Endothelial cell of umbilical vein (primary cell): ENCODE data around the gene PIEZO2.

Experiments
- EZH2 ChIP-seq: IDR thresholded peaks from 2 replicates; pipeline ENCODE4 v1.6.1; 2012; ENCODE audit warnings: borderline replicate concordance, low read depth, mild to moderate bottlenecking, moderate library complexity, low read length, inconsistent platforms; ENCODE audit not compliant: severe bottlenecking
- FOS ChIP-seq: IDR thresholded peaks from 2 replicates; pipeline ENCODE4 v1.6.1; 2011; ENCODE audit warnings: mild to moderate bottlenecking, low read length, moderate library complexity, borderline replicate concordance; ENCODE audit not compliant: insufficient read depth
- GATA2 ChIP-seq: IDR thresholded peaks from 2 replicates; pipeline ENCODE4 v1.7.0; 2011; ENCODE audit warnings: low read depth, mild to moderate bottlenecking, moderate library complexity, mixed read lengths, low read length; ENCODE audit not compliant: insufficient read length, insufficient read depth
- JUN ChIP-seq: IDR thresholded peaks from 2 replicates; pipeline ENCODE4 v1.6.1; 2011; ENCODE audit warnings: borderline replicate concordance, low read depth; ENCODE audit not compliant: insufficient read length, insufficient read depth
- MYC ChIP-seq: IDR thresholded peaks from one replicate; pipeline ENCODE4 v1.6.1; 2011; ENCODE audit warnings: mild to moderate bottlenecking, low read depth, low read length
- POLR2A ChIP-seq: IDR thresholded peaks from 2 replicates; pipeline ENCODE4 v1.6.1; 2012; ENCODE audit warnings: low read depth, mild to moderate bottlenecking, control low read depth, low read length
- POLR2AphosphoS5 ChIP-seq: IDR thresholded peaks from 2 replicates; pipeline ENCODE4 v1.6.1; 2012; ENCODE audit warnings: low read depth, mild to moderate bottlenecking, control low read depth, low read length, moderate library complexity; ENCODE audit not compliant: insufficient read depth
- TF ChIP-seq, protein P1 (sequence below), 2 donors: IDR thresholded peaks; 1 replicate in 1 of 2; 2 replicates in 1 of 2; pipeline ENCODE4 v1.5.1; 2011; ENCODE audit warnings: low read length in 2 of 2, mild to moderate bottlenecking in 2 of 2, moderate library complexity in 2 of 2, control low read depth in 1 of 2, inconsistent platforms in 1 of 2, low read depth in 1 of 2; ENCODE audit not compliant: insufficient read depth in 1 of 2; ENCODE audit errors: extremely low read depth in 1 of 2
- TF ChIP-seq, protein P2 (sequence below): IDR thresholded peaks from 2 replicates; pipeline ENCODE4 v1.6.1; 2011; ENCODE audit not compliant: insufficient read depth, insufficient read length

DNA sequence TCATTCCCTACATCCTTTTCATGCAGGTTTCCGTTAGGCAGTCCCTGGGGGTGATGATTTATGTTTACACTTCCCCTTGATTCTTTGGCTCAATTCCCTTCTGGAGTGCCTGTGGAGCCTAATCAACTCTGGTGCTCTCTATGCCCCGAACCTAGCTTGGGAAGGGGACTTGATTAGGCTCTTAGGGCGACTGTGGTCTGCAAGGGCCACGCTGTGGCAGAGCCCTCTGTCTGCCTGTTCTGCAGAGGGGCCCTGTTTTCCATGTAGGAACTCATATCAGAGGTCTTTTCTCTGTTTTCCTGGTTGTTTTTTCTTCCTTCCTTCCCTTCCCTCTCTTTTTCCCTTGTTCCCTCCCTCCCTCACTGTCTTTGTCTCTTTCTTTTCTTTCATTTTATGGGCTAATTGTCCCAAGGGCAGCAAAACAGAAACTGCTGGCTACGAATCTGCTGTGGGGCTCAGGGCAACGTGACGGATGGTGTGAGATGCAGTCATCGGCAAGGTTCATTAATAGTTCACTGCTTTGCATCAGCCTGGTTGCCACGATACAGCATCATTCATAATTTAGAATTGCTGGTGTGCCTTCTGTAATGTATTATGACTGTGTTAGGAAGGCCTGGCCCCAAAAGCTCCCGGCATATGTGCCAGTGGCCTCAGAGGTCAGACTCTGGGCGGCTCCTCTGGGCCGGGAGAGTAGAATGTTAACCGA is 489.0 kb downstream of the PIEZO2 start:
- TF ChIP-seq, protein P1, sequence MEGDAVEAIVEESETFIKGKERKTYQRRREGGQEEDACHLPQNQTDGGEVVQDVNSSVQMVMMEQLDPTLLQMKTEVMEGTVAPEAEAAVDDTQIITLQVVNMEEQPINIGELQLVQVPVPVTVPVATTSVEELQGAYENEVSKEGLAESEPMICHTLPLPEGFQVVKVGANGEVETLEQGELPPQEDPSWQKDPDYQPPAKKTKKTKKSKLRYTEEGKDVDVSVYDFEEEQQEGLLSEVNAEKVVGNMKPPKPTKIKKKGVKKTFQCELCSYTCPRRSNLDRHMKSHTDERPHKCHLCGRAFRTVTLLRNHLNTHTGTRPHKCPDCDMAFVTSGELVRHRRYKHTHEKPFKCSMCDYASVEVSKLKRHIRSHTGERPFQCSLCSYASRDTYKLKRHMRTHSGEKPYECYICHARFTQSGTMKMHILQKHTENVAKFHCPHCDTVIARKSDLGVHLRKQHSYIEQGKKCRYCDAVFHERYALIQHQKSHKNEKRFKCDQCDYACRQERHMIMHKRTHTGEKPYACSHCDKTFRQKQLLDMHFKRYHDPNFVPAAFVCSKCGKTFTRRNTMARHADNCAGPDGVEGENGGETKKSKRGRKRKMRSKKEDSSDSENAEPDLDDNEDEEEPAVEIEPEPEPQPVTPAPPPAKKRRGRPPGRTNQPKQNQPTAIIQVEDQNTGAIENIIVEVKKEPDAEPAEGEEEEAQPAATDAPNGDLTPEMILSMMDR (IDR thresholded peaks at IDR 0.05; ENCODE audit: extremely low read depth in 1 of 2, insufficient read depth in 1 of 2, low read depth in 1 of 2, low read length in 2 of 2): no peak
- TF ChIP-seq EZH2 (no peak), POLR2A (no peak), POLR2AphosphoS5 (no peak), GATA2 (no peak), FOS (no peak), MYC (no peak), JUN (no peak)
- TF ChIP-seq, protein P2, sequence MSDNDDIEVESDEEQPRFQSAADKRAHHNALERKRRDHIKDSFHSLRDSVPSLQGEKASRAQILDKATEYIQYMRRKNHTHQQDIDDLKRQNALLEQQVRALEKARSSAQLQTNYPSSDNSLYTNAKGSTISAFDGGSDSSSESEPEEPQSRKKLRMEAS: no peak
